Medulla oblongata (tissue), 1 donor: Measurements from ENCODE around the gene FAM209B.
"Not testable (repeated sequence)": the region's sequence is repeated elsewhere in the genome, so short reads cannot be mapped to it uniquely, and the experiment has no call there.

Experiments
- DNase-seq: peaks from one replicate; pipeline ENCODE4 v3.0.0-alpha.2; 2015; ENCODE audit errors: extremely low spot score

FAM209B gene

GRCh38 chr20:56532946-56533345, at the start of gene FAM209B:
Gene FAM209B, plus strand, starts transcription at chr20:56533246. Its CDS starts 96 bp downstream, at chr20:56533342.
- not testable (repeated sequence) for DNase-seq

- peak; percentile 73 for DNase-seq
Observed at GRCh38 chr20:56483970-56484369, 49.1 kb upstream of the FAM209B start.

- DNase-seq = peak; percentile 35
Observed at GRCh38 chr20:56487216-56487615, 45.8 kb upstream of the FAM209B start.

GRCh38 chr20:56488566-56488965, 44.5 kb upstream of the FAM209B start:
- no peak for DNase-seq

- no peak for DNase-seq
Observed at GRCh38 chr20:56501116-56501515, 31.9 kb upstream of the FAM209B start.

GRCh38 chr20:56503916-56504315, 29.1 kb upstream of the FAM209B start:
- DNase-seq = no peak

- no peak for DNase-seq
Observed at GRCh38 chr20:56504373-56505005, 28.6 kb upstream of the FAM209B start.

GRCh38 chr20:56506103-56506502, 26.9 kb upstream of the FAM209B start:
- no peak for DNase-seq

- no peak for DNase-seq
Observed at GRCh38 chr20:56511926-56512325, 21.1 kb upstream of the FAM209B start.

GRCh38 chr20:56513161-56514150, 19.6 kb upstream of the FAM209B start:
- DNase-seq = no peak

GRCh38 chr20:56516631-56517030, 16.4 kb upstream of the FAM209B start:
- DNase-seq = peak; percentile 82

- DNase-seq = peak; percentile 27
Observed at GRCh38 chr20:56517211-56517610, 15.8 kb upstream of the FAM209B start.

GRCh38 chr20:56517641-56518040, 15.4 kb upstream of the FAM209B start:
- DNase-seq = peak; percentile 51

GRCh38 chr20:56518126-56518525, 14.9 kb upstream of the FAM209B start:
- DNase-seq = no peak

- DNase-seq = no peak
Observed at GRCh38 chr20:56518721-56519398, 14.2 kb upstream of the FAM209B start.

GRCh38 chr20:56519551-56519950, 13.5 kb upstream of the FAM209B start:
- DNase-seq = no peak

- DNase-seq = no peak
Observed at GRCh38 chr20:56520180-56520579, 12.9 kb upstream of the FAM209B start.

GRCh38 chr20:56520746-56521354, 12.2 kb upstream of the FAM209B start:
- DNase-seq = not testable (repeated sequence)

- no peak for DNase-seq
Observed at GRCh38 chr20:56522311-56522710, 10.7 kb upstream of the FAM209B start.

GRCh38 chr20:56524444-56524843, 8.6 kb upstream of the FAM209B start, which contains the start of gene FAM209A:
Gene FAM209A, plus strand, starts transcription at chr20:56524744. Its CDS starts 65 bp downstream, at chr20:56524809.
- DNase-seq = not testable (repeated sequence)

- DNase-seq = no peak
Observed at GRCh38 chr20:56527521-56527920, 5.5 kb upstream of the FAM209B start.

- DNase-seq = no peak
Observed at GRCh38 chr20:56537997-56538396, 5.0 kb downstream of the FAM209B start.
